ENCODE data around the gene BRINP3.

BRINP3 gene

GRCh38 chr1:190147616-190148015, 330.0 kb downstream of the BRINP3 start (continued):
- TF ChIP-seq ZSCAN18 (tag by site-specific recombination; IDR thresholded peaks at IDR 0.05) (no peak), ZNF621 (tag by site-specific recombination; IDR thresholded peaks at IDR 0.05) (no peak), ZNF580 (tag by site-specific recombination; IDR thresholded peaks at IDR 0.05) (no peak), ZNF510 (tag by site-specific recombination; IDR thresholded peaks at IDR 0.05; ENCODE audit: insufficient replicate concordance) (no peak)

GRCh38 chr1:190144650-190145049, 333.0 kb downstream of the BRINP3 start:
- POLR2A ChIA-PET, result no interaction called here
- H3K4me1 ChIP-seq (ENCODE audit: control insufficient read depth, insufficient read depth, low read length), result no peaks in the 10 kb centered on the region
- CTCF ChIA-PET, result no interaction called here
- H3K9me3 ChIP-seq (ENCODE audit: control insufficient read depth, insufficient read depth, low read depth, low read length), result no peaks in the 10 kb centered on the region
- no peak overlapping the region for H3K27ac ChIP-seq (ENCODE audit: extremely low read depth, low read depth, low read length)
- H3K4me3 ChIP-seq (ENCODE audit: low read depth, low read length), result no peak overlapping the region
- H3K36me3 ChIP-seq (ENCODE audit: control insufficient read depth in 2 of 2, insufficient read depth in 1 of 2, low read length in 2 of 2), result no peaks in the 10 kb centered on the region
- TF ChIP-seq PRDM1 (tag by site-specific recombination; IDR thresholded peaks at IDR 0.05), result no peak
- TF ChIP-seq SALL2 (tag by site-specific recombination; IDR thresholded peaks at IDR 0.05; ENCODE audit: borderline replicate concordance), result no peak
- no peak for TF ChIP-seq ZNF202 (tag by site-specific recombination; IDR thresholded peaks at IDR 0.05; ENCODE audit: borderline replicate concordance)
- TF ChIP-seq RBAK (tag by site-specific recombination; IDR thresholded peaks at IDR 0.05), result no peak
- TF ChIP-seq INSM2 (tag by site-specific recombination; IDR thresholded peaks at IDR 0.05), result no peak
- no peak for TF ChIP-seq ZNF19 (tag by site-specific recombination; IDR thresholded peaks at IDR 0.05; ENCODE audit: low read depth)
- TF ChIP-seq ZNF645 (tag by site-specific recombination; IDR thresholded peaks at IDR 0.05), result no peak

GRCh38 chr1:190140644-190141043, 337.0 kb downstream of the BRINP3 start:
- Histone ChIP-seq H3K4me1 (ENCODE audit: control insufficient read depth, insufficient read depth, low read length) (no peaks in the 10 kb centered on the region), H3K27ac (ENCODE audit: extremely low read depth, low read depth, low read length) (no peak overlapping the region), H3K4me3 (ENCODE audit: low read depth, low read length) (no peak overlapping the region), H3K9me3 (ENCODE audit: control insufficient read depth, insufficient read depth, low read depth, low read length) (no peaks in the 10 kb centered on the region), H3K36me3 (ENCODE audit: control insufficient read depth in 2 of 2, insufficient read depth in 1 of 2, low read length in 2 of 2) (no peaks in the 10 kb centered on the region)
- TF ChIP-seq ZNF157 (tag by site-specific recombination; IDR thresholded peaks at IDR 0.05), result no peak
- TF ChIP-seq ZNF843 (tag by site-specific recombination; IDR thresholded peaks at IDR 0.05), result no peak
- no peak for TF ChIP-seq ZFP3 (tag by site-specific recombination; IDR thresholded peaks at IDR 0.05; ENCODE audit: low read depth)
- TF ChIP-seq CTCF (tag by site-specific recombination; IDR thresholded peaks at IDR 0.05), result no peak
- no peak for TF ChIP-seq YY2 (tag by site-specific recombination; IDR thresholded peaks at IDR 0.05)
- POLR2A ChIA-PET, result no interaction called here
- CTCF ChIA-PET, result no interaction called here

Data from HEK293 (cell line).